TTC549 (cell line): ENCODE measurements around the gene CCDC85B.
"Not testable (repeated sequence)": the region's sequence is repeated elsewhere in the genome, so short reads cannot be mapped to it uniquely, and the experiment has no call there.

Experiments
- FAIRE-seq: peaks from 2 replicates; lab custom pipeline; 2012; peaks lifted over from hg19 to GRCh38; lab: Jason Lieb, UNC

CCDC85B gene

DNA sequence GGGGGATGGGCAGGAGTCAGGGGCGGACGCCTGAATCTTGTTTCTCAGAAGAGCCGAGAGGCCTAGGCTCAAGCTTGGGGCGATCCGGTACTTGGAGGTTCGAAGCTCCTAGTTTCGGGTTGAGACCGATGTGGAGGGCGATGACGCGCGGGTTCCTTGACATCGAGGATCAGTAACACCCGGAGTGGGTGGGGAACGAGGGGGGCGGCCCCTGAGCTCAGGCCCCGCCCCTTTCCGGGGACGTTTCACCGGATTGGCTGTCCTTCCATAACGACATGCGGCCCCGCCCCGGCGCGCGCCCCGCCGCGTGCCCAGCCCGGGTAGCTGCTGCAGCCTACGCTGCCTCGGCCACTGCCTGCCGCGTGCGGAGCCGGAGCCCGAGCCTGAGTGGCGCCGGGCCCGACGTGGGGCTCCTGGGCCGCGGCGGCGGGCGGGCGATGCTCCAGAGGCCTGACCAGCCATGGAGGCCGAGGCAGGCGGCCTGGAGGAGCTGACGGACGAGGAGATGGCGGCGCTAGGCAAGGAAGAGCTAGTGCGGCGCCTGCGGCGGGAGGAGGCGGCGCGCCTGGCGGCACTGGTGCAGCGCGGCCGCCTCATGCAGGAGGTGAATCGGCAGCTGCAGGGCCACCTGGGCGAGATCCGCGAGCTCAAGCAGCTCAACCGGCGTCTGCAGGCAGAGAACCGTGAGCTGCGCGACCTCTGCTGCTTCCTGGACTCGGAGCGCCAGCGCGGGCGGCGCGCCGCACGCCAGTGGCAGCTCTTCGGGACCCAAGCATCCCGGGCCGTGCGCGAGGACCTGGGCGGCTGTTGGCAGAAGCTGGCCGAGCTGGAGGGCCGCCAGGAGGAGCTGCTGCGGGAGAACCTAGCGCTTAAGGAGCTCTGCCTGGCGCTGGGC is at the start of gene CCDC85B:
Gene CCDC85B (plus strand): TSS at position 350 of the 895 bp plus-strand sequence. CDS start 111 bp downstream, at position 461.
- no peak for FAIRE-seq

DNA sequence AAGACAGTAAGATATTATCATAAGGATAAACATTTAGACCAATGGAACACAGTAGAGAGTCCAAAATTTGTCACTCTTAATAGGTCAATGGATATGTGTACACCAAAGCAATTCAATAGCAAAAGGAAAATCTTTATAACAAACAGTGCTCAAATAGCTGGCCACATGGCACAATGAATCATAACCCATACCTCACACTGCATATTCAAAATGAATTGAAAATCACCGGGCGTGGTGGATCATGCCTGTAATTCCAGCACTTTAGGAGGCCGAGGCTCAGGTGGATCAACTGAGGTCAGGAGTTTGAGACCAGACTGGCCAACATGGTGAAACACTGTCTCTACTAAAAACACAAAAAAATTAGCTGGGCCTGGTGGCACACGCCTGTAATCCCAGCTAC is 48.3 kb upstream of the CCDC85B start:
- no peak for FAIRE-seq

- no peak for FAIRE-seq
These were observed 46.7 kb upstream of the CCDC85B start for GRCh38 chr11:65843811-65844210.

GRCh38 chr11:65844231-65844872 is 46.1 kb upstream of the CCDC85B start:
- no peak for FAIRE-seq

DNA sequence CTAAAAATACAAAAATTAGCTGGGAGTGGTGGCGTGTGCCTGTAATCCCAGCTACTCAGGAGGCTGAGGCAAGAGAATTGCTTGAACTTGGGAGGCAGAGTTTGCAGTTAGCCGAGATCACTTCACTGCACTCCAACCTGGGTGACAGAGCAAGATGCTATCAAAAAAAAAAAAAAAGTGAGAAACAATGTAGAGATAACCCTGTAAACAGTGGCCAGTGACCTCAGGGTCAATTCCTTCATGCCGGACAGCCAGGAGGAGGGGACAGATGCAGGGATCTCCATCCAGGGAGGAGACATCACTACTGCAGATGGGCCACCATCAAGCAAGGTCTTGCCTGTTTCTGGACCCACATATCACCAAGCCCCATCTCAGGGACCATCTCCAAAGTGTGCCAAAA is 42.7 kb upstream of the CCDC85B start:
- no peak for FAIRE-seq

DNA sequence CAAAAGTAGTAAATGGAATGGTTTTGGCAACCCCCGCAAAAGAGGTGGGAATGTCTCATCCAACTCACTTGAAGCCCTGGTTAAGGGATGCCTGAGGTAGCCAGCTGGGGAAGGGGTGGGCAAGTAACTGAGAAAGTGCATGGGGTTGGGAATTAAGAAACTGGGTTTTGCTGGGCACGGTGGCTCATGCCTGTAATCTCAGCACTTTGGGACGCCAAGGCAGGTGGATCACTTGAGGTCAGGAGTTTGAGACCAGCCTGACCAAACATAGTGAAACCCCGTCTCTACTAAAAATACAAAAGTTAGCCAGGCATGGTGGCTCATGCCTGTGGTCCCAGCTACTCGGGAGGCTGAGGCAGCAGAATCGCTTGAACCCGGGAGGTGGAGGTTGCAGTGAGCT is 41.8 kb upstream of the CCDC85B start:
- FAIRE-seq = not testable (repeated sequence)

DNA sequence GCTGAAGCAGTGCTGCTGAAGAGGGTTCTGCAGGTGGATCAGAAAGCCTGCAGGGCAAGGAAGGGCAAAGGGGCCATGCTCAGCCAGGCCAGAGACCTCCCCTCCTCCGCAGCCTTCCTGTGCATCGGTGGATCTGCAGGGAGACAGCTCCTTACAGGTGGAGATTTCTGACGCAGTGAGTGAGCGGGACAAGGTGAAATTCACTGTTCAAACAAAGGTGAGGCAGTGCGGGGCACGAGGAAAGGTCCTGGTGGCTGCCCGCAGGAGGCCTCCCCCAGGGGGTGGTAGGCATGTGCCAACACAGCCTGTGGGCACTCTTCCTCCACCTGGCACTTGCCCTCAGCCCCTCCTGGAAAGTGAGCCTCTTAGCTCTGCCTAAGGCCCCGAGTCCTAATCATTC is 41.1 kb upstream of the CCDC85B start:
- FAIRE-seq = no peak

DNA sequence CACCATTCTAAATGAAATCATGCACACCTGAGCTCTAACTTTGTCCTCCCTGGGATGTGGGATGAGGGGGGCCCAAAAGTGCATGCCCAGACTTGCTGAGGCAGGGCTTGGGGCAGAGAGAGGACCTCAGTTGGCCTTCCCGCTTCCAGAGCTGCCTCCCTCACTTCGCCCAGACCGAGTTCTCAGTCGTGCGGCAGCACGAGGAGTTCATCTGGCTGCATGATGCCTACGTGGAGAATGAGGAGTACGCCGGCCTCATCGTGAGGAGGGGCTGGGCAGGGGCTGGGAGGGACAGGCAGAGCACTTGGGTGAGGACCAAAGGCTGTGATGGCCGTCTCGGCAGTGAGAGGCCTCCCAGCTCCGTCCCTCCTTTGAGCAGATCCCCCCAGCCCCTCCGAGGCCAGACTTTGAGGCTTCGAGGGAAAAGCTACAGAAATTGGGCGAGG is 40.7 kb upstream of the CCDC85B start:
- FAIRE-seq = no peak

DNA sequence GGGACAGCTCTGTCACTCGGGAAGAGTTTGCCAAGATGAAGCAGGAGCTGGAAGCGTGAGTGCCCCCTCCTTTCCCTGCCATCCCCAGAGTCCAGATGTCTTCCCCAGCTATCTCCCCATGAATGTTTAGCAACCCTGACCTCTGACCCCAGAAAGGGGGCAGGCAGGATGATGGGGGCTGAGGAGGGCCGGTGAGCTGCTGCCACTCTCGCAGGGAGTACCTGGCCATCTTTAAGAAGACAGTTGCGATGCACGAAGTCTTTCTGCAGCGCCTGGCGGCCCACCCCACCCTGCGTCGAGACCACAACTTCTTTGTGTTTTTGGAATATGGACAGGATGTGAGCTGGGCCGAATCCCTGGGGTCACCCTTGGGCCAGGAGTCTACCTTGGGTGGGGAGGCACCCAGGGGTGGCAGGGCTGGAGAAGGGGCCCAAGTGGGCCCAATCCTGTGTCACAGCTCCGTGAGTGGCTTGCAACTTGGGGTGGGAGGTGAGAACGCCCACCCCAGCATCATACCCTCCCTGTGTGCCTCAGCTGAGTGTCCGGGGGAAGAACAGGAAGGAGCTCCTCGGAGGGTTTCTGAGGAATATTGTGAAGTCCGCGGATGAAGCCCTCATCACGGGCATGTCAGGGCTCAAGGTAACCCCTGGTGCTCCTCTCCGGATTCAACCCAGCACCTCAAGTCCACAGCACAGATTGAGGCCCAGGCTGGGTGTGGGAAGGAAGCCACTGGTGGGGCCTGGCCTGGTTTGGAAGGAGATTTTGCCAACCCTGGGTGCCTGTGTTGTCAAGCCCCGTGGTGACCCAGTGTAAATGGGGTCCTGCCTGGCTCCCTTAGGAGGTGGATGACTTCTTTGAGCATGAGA is 40.0 kb upstream of the CCDC85B start:
- no peak for FAIRE-seq

GRCh38 chr11:65851083-65851579 is 39.3 kb upstream of the CCDC85B start:
- no peak for FAIRE-seq

GRCh38 chr11:65851811-65852507 is 38.5 kb upstream of the CCDC85B start:
- FAIRE-seq = no peak

DNA sequence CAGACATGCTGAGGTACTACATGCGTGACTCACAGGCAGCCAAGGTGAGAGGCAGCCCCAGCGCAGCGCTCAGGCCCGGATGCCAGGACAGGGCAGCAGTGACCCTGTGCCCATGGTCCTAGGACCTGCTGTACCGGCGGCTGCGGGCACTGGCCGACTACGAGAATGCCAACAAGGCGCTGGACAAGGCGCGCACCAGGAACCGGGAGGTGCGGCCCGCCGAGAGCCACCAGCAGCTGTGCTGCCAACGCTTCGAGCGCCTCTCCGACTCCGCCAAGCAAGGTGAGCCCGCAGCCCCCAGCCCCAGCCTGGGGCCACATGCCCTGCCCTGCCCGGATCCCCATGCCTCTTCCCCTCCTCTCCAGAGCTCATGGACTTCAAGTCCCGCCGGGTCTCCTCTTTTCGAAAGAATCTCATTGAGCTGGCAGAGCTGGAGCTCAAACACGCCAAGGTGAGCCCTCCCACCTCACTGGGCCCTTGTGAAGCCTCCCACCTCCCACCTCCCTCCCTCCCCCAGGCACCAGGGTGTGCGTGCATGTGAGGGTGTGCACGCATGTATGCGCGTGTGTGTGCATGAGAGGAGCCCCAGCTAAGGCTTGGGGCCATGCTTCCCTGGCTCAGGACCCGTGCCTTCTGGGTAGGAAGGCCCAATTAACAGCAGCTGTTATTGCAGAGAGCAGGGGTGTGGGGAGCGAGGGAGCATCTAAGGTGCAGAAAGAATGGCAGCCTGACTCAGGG is 37.8 kb upstream of the CCDC85B start:
- no peak for FAIRE-seq

GRCh38 chr11:65853246-65853979 is 37.1 kb upstream of the CCDC85B start:
- FAIRE-seq = no peak

DNA sequence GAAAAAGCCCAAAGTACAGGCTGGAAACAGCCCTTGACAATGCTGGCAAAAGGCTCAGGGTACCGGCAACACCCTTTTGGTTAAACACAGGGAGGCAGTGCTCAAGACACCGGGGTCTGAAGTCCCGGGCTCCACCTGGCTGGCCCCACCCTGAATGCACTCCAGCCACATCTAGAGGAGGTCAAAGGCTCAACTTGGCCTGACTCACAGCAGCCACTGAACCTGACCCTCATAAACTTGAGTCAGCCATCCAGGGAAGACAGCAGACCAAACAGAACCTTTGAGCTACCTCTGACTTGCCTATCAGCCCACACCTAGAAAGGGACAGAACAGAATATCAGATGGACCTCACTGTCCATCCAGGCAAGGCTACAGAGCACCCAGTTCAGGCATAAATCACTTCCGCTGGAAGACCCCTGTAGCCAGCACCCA is 36.3 kb upstream of the CCDC85B start:
- no peak for FAIRE-seq

- no peak for FAIRE-seq
These were observed 35.3 kb upstream of the CCDC85B start for GRCh38 chr11:65854852-65855837.

DNA sequence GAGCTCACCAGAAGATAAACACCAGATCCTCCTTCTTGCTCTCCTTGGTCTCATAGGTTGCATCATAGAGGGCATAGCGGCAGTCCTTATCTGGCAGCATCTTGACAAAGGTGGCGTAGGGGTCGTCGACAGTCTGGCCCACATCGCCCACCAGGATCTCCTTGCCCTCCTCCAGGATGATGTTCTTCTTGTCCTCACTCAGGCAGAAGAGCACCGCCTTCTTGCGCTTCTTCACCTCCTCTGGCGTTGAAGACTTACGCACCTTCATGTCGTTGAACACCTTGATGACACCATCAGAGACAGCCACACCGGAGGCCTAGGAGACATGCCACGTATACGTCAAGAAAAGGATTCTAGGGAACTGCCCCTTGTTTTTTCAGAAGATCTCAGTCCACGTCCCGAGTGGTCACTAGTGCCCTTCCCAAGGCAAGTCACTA is 34.5 kb upstream of the CCDC85B start:
- no peak for FAIRE-seq

DNA sequence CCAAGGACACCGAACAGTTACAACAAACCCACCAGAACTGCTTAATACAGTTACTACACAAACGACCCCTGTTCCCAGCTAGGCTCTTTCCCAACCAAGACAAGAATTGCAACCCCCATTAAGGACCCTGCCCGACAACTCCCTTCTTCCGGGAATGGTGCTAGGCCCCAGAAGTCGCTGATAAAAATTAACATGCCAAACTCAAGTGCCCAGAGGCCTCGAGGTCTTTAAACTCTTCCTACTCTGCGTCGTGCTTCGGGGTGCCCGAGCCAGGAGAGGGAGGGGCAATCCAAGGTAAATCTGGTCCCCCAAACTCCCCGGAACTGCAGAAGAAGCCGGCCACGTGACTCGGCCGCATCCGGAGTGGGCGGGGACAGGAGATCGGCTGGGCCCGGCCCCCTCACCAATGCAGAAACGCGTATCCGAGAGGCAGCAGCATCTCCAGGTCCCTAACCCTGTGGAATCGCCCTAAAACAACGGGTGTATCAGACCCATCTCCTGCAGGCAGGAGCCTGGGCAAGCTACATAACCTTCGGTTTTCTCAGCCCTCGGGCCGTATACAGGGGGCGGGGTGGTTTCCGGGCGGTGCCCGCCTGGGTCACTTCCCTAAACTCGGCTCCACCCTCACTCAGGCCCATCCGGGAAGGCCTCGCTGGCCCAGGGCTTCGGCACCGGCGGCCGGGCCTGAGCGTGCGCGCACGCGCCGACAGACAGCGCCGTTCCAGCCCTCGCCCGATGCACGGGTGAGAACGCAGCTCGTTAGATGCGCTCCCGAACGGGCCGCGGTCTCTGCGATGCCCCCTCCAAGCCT is 33.6 kb upstream of the CCDC85B start:
- no peak for FAIRE-seq

DNA sequence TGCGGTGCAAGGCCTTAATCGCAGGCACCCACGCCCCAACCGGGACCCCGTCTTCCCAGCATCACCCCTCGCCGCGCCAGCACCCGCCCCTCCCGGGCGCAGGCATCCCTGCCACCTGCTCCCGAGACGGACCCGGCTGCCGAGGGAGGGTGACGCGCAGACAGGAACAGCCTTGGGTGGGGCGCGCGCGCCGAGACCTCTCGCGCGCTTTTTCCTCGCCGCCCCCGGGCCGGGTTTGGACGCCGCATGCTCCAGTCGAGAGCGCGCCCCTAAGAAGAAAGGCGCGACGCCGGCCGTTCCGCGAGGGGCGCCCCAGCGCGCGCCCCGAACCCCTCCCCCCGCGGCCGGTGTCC is 33.0 kb upstream of the CCDC85B start:
- no peak for FAIRE-seq
